ENCODE measurements around the gene ZC3H10. TPM values are rescaled to one million over a fixed set of nuclear protein-coding genes. Genes with fewer than 3 reads are reported as not detected.

The ZC3H10 gene
- total and polyA plus RNA-seq, 2 of the 13 experiments (the other 11 are each of a cell fraction or from before 2014, with no cell fraction given): 0.70 to 2.3 TPM

- TF ChIP-seq HNRNPLL (IDR thresholded peaks at IDR 0.05; ENCODE audit: low read depth, low read length, poor library complexity, severe bottlenecking) (peak; percentile 57), SNRNP70 (IDR thresholded peaks at IDR 0.05; ENCODE audit: low read depth, low read length) (no peak), ZNF33A (CRISPR knock-in tag; IDR thresholded peaks at IDR 0.05; ENCODE audit: borderline replicate concordance) (peak; percentile 91; the same call in 1 of the 2 replicates), ZNF317 (CRISPR knock-in tag; IDR thresholded peaks at IDR 0.05) (peak; percentile 47; the same call in 1 of the 2 replicates), ZNF451 (CRISPR knock-in tag; IDR thresholded peaks at IDR 0.05) (peak; percentile 56; the same call in 1 of the 2 replicates), DMAP1 (CRISPR knock-in tag; IDR thresholded peaks at IDR 0.05) (peak; percentile 41), HMGXB4 (CRISPR knock-in tag; IDR thresholded peaks at IDR 0.05; ENCODE audit: borderline replicate concordance in 1 of 2, low read depth in 1 of 2) (peak in 1 of 2 experiments; percentile 86; a peak in 2 of 4 replicates), TMF1 (CRISPR knock-in tag; IDR thresholded peaks at IDR 0.05; ENCODE audit: low read depth) (peak; percentile 84; the same call in 1 of the 2 replicates), NFE2 (CRISPR knock-in tag; IDR thresholded peaks at IDR 0.05) (no peak), THYN1 (CRISPR knock-in tag; IDR thresholded peaks at IDR 0.05; ENCODE audit: borderline replicate concordance, low read depth) (0 out of 2 replicates have a peak, but pooled peaks have one; percentile 64), ZEB1 (IDR thresholded peaks at IDR 0.05; ENCODE audit: insufficient replicate concordance, low read depth) (peak; percentile 70), ZSCAN25 (CRISPR knock-in tag; IDR thresholded peaks at IDR 0.05) (peak; percentile 98), ZBTB43 (CRISPR knock-in tag; conservative IDR thresholded peaks at IDR 0.05) (peak; percentile 66; the same call in 1 of the 2 replicates), PAF1 (CRISPR knock-in tag; IDR thresholded peaks at IDR 0.05) (no peak), NFIC (IDR thresholded peaks at IDR 0.05; ENCODE audit: low read length) (no peak; the same call in 1 of the 2 replicates), MLX (CRISPR knock-in tag; IDR thresholded peaks at IDR 0.05) (no peak), SOX6 (IDR thresholded peaks at IDR 0.05) (no peak), SOX6 (CRISPR knock-in tag; IDR thresholded peaks at IDR 0.05) (peak; percentile 33; the same call in 1 of the 2 replicates), STAT5B (CRISPR knock-in tag; IDR thresholded peaks at IDR 0.05) (no peak), ZNF704 (CRISPR knock-in tag; IDR thresholded peaks at IDR 0.05; ENCODE audit: borderline replicate concordance) (no peak; the same call in 1 of the 2 replicates)
- TF ChIP-seq, protein P1, sequence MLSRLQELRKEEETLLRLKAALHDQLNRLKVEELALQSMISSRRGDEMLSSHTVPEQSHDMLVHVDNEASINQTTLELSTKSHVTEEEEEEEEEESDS (CRISPR knock-in tag; IDR thresholded peaks at IDR 0.05; ENCODE audit: borderline replicate concordance): no peak
- TF ChIP-seq, protein P2, sequence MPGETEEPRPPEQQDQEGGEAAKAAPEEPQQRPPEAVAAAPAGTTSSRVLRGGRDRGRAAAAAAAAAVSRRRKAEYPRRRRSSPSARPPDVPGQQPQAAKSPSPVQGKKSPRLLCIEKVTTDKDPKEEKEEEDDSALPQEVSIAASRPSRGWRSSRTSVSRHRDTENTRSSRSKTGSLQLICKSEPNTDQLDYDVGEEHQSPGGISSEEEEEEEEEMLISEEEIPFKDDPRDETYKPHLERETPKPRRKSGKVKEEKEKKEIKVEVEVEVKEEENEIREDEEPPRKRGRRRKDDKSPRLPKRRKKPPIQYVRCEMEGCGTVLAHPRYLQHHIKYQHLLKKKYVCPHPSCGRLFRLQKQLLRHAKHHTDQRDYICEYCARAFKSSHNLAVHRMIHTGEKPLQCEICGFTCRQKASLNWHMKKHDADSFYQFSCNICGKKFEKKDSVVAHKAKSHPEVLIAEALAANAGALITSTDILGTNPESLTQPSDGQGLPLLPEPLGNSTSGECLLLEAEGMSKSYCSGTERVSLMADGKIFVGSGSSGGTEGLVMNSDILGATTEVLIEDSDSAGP (CRISPR knock-in tag; IDR thresholded peaks at IDR 0.05; ENCODE audit: borderline replicate concordance): peak; percentile 30
These were observed 38.1 kb upstream of the ZC3H10 start, which contains the start of gene ERBB3 (continued) for GRCh38 chr12:56079723-56080555.

Measured in HepG2 (cell line).